ENCODE measurements around the gene SLC36A1. TPM values are rescaled to one million over a fixed set of nuclear protein-coding genes. Genes with fewer than 3 reads are reported as not detected.

Gene SLC36A1
- total and polyA plus RNA-seq, 10 donors: 1.7 to 29.6 (median 17.7) TPM

DNA sequence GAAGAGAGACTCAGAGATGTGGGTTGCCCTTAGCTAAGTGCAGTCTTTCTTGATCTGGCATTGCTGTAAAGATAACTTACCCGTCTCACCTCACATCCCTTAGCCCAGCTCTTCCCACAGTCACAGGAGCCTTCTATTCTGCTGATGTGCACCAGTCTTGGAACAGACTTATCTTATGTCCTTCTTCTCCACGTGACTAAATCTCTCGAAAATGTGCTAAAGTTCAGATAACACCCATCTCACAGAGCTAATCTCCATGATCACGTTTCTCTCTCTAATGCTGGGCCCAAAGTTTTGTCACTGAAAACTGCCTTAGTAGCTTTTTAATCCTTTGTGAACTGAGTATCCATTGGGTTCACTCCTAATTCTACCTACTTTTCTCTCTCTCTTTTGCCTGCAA, 16.7 kb downstream of the SLC36A1 start:
- 84 to 93% (median 89%) methylated on average over 4 of the region's 4 CpGs for WGBS, 5 donors
- Histone ChIP-seq H3K4me3 (no peak overlapping the region), H3K27ac (no peak overlapping the region), H3K4me1 (no peaks in the 10 kb centered on the region), H3K36me3 (peaks cover 2 to 98% (median 34%) of the 10 kb centered on the region in 6 donors), H3K27me3 (replicated peaks in 1 of 7) (no peaks in the 10 kb centered on the region), H3K9me3 (no peaks in the 10 kb centered on the region)
- TF ChIP-seq POLR2AphosphoS5 (IDR thresholded peaks at IDR 0.05) (no peak), CTCF (IDR thresholded peaks at IDR 0.05 in 8 of 11, conservative IDR thresholded peaks at IDR 0.05 in 3 of 11) (no peak), POLR2A (IDR thresholded peaks at IDR 0.05) (no peak)
- DNase-seq: no peak
- intact Hi-C loops (cut with DNase I; ENCODE audit: low total_unique reads): no loop called here

- H3K27me3 ChIP-seq (replicated peaks in 1 of 7): no peaks in the 10 kb centered on the region
- H3K36me3 ChIP-seq: peaks cover 3 to 98% (median 33%) of the 10 kb centered on the region in 6 donors
- DNase-seq: no peak
- H3K27ac ChIP-seq: no peak overlapping the region
- TF ChIP-seq POLR2A (IDR thresholded peaks at IDR 0.05) (no peak), CTCF (IDR thresholded peaks at IDR 0.05 in 8 of 11, conservative IDR thresholded peaks at IDR 0.05 in 3 of 11) (no peak), POLR2AphosphoS5 (IDR thresholded peaks at IDR 0.05) (no peak)
- no peaks in the 10 kb centered on the region for H3K4me1 ChIP-seq
- 84 to 95% (median 91%) methylated on average over 4 of the region's 4 CpGs for WGBS, 5 donors
- no peak overlapping the region for H3K4me3 ChIP-seq
- no peaks in the 10 kb centered on the region for H3K9me3 ChIP-seq
- intact Hi-C loops (cut with DNase I; ENCODE audit: low total_unique reads): no loop called here
These were observed 18.1 kb downstream of the SLC36A1 start for GRCh38 chr5:151465476-151465875.

DNA sequence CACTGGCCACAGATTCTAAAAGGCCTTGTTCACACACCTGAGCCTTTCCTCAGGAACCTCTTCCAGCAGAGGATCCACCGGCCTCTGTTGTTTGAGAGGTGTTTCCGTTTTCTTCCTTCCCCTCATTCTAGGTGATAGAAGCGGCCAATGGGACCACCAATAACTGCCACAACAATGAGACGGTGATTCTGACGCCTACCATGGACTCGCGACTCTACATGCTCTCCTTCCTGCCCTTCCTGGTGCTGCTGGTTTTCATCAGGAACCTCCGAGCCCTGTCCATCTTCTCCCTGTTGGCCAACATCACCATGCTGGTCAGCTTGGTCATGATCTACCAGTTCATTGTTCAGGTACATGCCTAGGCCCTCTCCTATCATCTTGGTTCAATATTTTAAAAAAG, 20.2 kb downstream of the SLC36A1 start:
- Histone ChIP-seq H3K4me3 (no peak overlapping the region), H3K27me3 (replicated peaks in 1 of 7) (no peaks in the 10 kb centered on the region), H3K4me1 (no peaks in the 10 kb centered on the region), H3K36me3 (peaks cover 3 to 100% (median 33%) of the 10 kb centered on the region in 6 donors), H3K27ac (no peak overlapping the region), H3K9me3 (no peaks in the 10 kb centered on the region)
- intact Hi-C loops (cut with DNase I; ENCODE audit: low total_unique reads): no loop called here
- DNase-seq: no peak
- 93 to 97% (median 94%) methylated on average over 8 of the region's 8 CpGs for WGBS, 5 donors
- TF ChIP-seq POLR2AphosphoS5 (IDR thresholded peaks at IDR 0.05): no peak
- TF ChIP-seq CTCF (IDR thresholded peaks at IDR 0.05 in 8 of 11, conservative IDR thresholded peaks at IDR 0.05 in 3 of 11): no peak
- TF ChIP-seq POLR2A (IDR thresholded peaks at IDR 0.05): no peak

DNA sequence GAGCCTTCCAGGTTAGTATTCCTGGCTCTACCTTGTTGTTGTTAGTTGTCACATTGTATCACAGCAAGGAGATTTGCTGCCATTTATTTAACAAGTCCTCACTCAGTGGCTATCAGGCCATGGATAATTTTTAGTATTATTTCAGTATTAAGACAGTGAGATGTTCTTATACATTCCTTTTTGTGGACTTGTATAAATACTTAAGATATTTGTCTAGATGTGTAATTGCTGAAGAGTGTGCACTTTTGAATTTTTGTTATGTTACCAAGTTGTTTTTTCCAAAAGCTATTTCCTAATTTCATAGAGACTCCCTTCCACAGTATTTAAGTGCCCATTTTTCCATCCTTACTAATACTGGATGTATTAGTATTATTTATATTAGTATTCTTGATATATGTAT, 22.0 kb downstream of the SLC36A1 start:
- H3K4me3 ChIP-seq: no peak overlapping the region
- intact Hi-C loops (cut with DNase I; ENCODE audit: low total_unique reads): no loop called here
- no peaks in the 10 kb centered on the region for H3K4me1 ChIP-seq
- no peak for DNase-seq
- peaks cover 3 to 100% (median 34%) of the 10 kb centered on the region in 6 donors for H3K36me3 ChIP-seq
- no peak overlapping the region for H3K27ac ChIP-seq
- no peak for TF ChIP-seq POLR2A (IDR thresholded peaks at IDR 0.05)
- TF ChIP-seq CTCF (IDR thresholded peaks at IDR 0.05 in 8 of 11, conservative IDR thresholded peaks at IDR 0.05 in 3 of 11): no peak
- no peak for TF ChIP-seq POLR2AphosphoS5 (IDR thresholded peaks at IDR 0.05)
- no peaks in the 10 kb centered on the region for H3K9me3 ChIP-seq
- no peaks in the 10 kb centered on the region for H3K27me3 ChIP-seq (replicated peaks in 1 of 7)
